ENCODE results near the gene FKBP4. TPM values are rescaled to one million over a fixed set of nuclear protein-coding genes. Genes with fewer than 3 reads are reported as not detected.

Gene FKBP4
- total and polyA plus RNA-seq, 2 of the 13 experiments (the other 11 are each of a cell fraction or from before 2014, with no cell fraction given), result 25.7 to 66.1 TPM

GRCh38 chr12:2752676-2753371 is 41.9 kb upstream of the FKBP4 start (continued):
- TF ChIP-seq USF2 (IDR thresholded peaks at IDR 0.05; ENCODE audit: low read depth, low read length), result no peak
- TF ChIP-seq USF2 (CRISPR knock-in tag; IDR thresholded peaks at IDR 0.05; ENCODE audit: borderline replicate concordance), result peak; percentile 32; the same call in 1 of the 2 replicates
- no peak for TF ChIP-seq ZKSCAN1 (IDR thresholded peaks at IDR 0.05; ENCODE audit: low read length)
- peak; percentile 96 for TF ChIP-seq ELF4 (CRISPR knock-in tag; IDR thresholded peaks at IDR 0.05; ENCODE audit: borderline replicate concordance)
- TF ChIP-seq ZSCAN5A (CRISPR knock-in tag; IDR thresholded peaks at IDR 0.05; ENCODE audit: borderline replicate concordance), result peak; percentile 100
- peak; percentile 99 for TF ChIP-seq ATAD3A (CRISPR knock-in tag; IDR thresholded peaks at IDR 0.05)
- TF ChIP-seq THAP7 (CRISPR knock-in tag; IDR thresholded peaks at IDR 0.05), result peak; percentile 99
- TF ChIP-seq ZNF207 (IDR thresholded peaks at IDR 0.05; ENCODE audit: borderline replicate concordance), result no peak
- peak; percentile 98 for TF ChIP-seq FOXM1 (CRISPR knock-in tag; IDR thresholded peaks at IDR 0.05)
- TF ChIP-seq NFIC (IDR thresholded peaks at IDR 0.05; ENCODE audit: low read length), result no peak
- TF ChIP-seq SAFB2 (CRISPR knock-in tag; IDR thresholded peaks at IDR 0.05; ENCODE audit: borderline replicate concordance, low read depth), result peak; percentile 99
- TF ChIP-seq ZMYM2 (CRISPR knock-in tag; IDR thresholded peaks at IDR 0.05), result peak; percentile 88
- TF ChIP-seq THYN1 (CRISPR knock-in tag; IDR thresholded peaks at IDR 0.05; ENCODE audit: borderline replicate concordance, low read depth), result peak; percentile 96; the same call in 1 of the 2 replicates
- peak; percentile 100 for TF ChIP-seq ZNF776 (CRISPR knock-in tag; IDR thresholded peaks at IDR 0.05)
- peak; percentile 99 for TF ChIP-seq NFKBIZ (CRISPR knock-in tag; IDR thresholded peaks at IDR 0.05)
- TF ChIP-seq JUN (CRISPR knock-in tag; IDR thresholded peaks at IDR 0.05), result peak; percentile 93; the same call in 1 of the 2 replicates
- peak; percentile 94 for TF ChIP-seq SIN3A (IDR thresholded peaks at IDR 0.05; ENCODE audit: borderline replicate concordance, low read depth, low read length)
- peak; percentile 93 for TF ChIP-seq HIC2 (CRISPR knock-in tag; IDR thresholded peaks at IDR 0.05; ENCODE audit: low read depth)
- TF ChIP-seq SMC3 (IDR thresholded peaks at IDR 0.05; ENCODE audit: low read length), result no peak
- peak; percentile 64 to 95 for TF ChIP-seq HMGXB4 (CRISPR knock-in tag; IDR thresholded peaks at IDR 0.05; ENCODE audit: borderline replicate concordance in 1 of 2, low read depth in 1 of 2)
- peak; percentile 100 for TF ChIP-seq IKZF4 (CRISPR knock-in tag; IDR thresholded peaks at IDR 0.05; ENCODE audit: borderline replicate concordance, low read depth, not compliant biosample characterization)
- TF ChIP-seq ZNF572 (CRISPR knock-in tag; IDR thresholded peaks at IDR 0.05), result peak; percentile 96

Measured in HepG2 (cell line).